SK-N-SH treated with all-trans-retinoic acid at 6 μM for 48 hours (cell line): ENCODE results near the gene ECI1.

Source experiments
- ATAC-seq: fragments of 200-7000 bp; cut with Tn5 transposase; 3 replicates; pipeline ENCODE4 v1.9.1; 2020; ENCODE audit warnings: mild to moderate bottlenecking, moderate library complexity
- ARNTL ChIP-seq: fragments of 450-650 bp; formaldehyde crosslinking; IDR thresholded peaks from 2 replicates; pipeline ENCODE4 v1.5.0; 2020; ENCODE audit warnings: low read depth, mild to moderate bottlenecking, moderate library complexity, borderline replicate concordance
- BACH2 ChIP-seq: fragments of 250-450 bp; sonication (Bioruptor Pico); IDR thresholded peaks from 2 replicates; pipeline ENCODE4 v1.9.0; 2021; ENCODE audit warnings: mild to moderate bottlenecking, borderline replicate concordance
- CSDC2 ChIP-seq: fragments of 250-450 bp; sonication (Bioruptor Pico); IDR thresholded peaks from 2 replicates; pipeline ENCODE4 v1.5.0; 2020; ENCODE audit warnings: mild to moderate bottlenecking, moderate library complexity
- CSRNP3 ChIP-seq: fragments of 250-450 bp; sonication (Bioruptor Pico); IDR thresholded peaks from 2 replicates; pipeline ENCODE4 v1.5.1; 2021; ENCODE audit warnings: mild to moderate bottlenecking, moderate library complexity
- ESRRG ChIP-seq: fragments of 250-450 bp; sonication (Bioruptor Pico); IDR thresholded peaks from 2 replicates; pipeline ENCODE4 v1.6.1; 2021; ENCODE audit warnings: mild to moderate bottlenecking
- GLIS3 ChIP-seq: fragments of 250-450 bp; sonication (Bioruptor Pico); IDR thresholded peaks from 2 replicates; pipeline ENCODE4 v1.5.0; 2020; ENCODE audit warnings: mild to moderate bottlenecking, moderate library complexity
- ISL1 ChIP-seq: fragments of 250-450 bp; sonication (Bioruptor Pico); IDR thresholded peaks from 2 replicates; pipeline ENCODE4 v2.1.2; 2022; ENCODE audit warnings: mild to moderate bottlenecking, moderate library complexity
- OSR1 ChIP-seq: fragments of 250-450 bp; sonication (Bioruptor Pico); IDR thresholded peaks from 2 replicates; pipeline ENCODE4 v1.8.0; 2022; ENCODE audit warnings: moderate library complexity, mild to moderate bottlenecking, inconsistent platforms
- PPARA ChIP-seq: fragments of 250-450 bp; sonication (Bioruptor Pico); IDR thresholded peaks from 2 replicates; pipeline ENCODE4 v1.5.0; 2020; ENCODE audit warnings: mild to moderate bottlenecking, borderline replicate concordance
- RARB ChIP-seq: fragments of 250-450 bp; sonication (Bioruptor Pico); IDR thresholded peaks from 2 replicates; pipeline ENCODE4 v1.8.0; 2021; ENCODE audit warnings: mild to moderate bottlenecking, moderate library complexity
- SNAI2 ChIP-seq: fragments of 250-450 bp; sonication (Bioruptor Pico); IDR thresholded peaks from 2 replicates; pipeline ENCODE4 v1.5.0; 2020; ENCODE audit warnings: mild to moderate bottlenecking, moderate library complexity
- TCF4 ChIP-seq: fragments of 250-450 bp; sonication (Bioruptor Pico); IDR thresholded peaks from 2 replicates; pipeline ENCODE4 v1.8.0; 2021; ENCODE audit warnings: mild to moderate bottlenecking, moderate library complexity, borderline replicate concordance
- TOX ChIP-seq: fragments of 250-450 bp; sonication (Bioruptor Pico); IDR thresholded peaks from 2 replicates; pipeline ENCODE4 v1.8.0; 2021; ENCODE audit warnings: mild to moderate bottlenecking, moderate library complexity, borderline replicate concordance
- ZC3H10 ChIP-seq: fragments of 250-450 bp; sonication (Bioruptor Pico); IDR thresholded peaks from 2 replicates; pipeline ENCODE4 v1.5.1; 2021; ENCODE audit warnings: mild to moderate bottlenecking, moderate library complexity
- ZFP3 ChIP-seq: fragments of 250-450 bp; sonication (Bioruptor Pico); IDR thresholded peaks from 2 replicates; pipeline ENCODE4 v1.5.0; 2020; ENCODE audit warnings: mild to moderate bottlenecking, moderate library complexity
- ZFP30 ChIP-seq: fragments of 450-650 bp; formaldehyde crosslinking; IDR thresholded peaks from 2 replicates; pipeline ENCODE4 v1.5.0; 2022; ENCODE audit warnings: mild to moderate bottlenecking, moderate library complexity
- ZNF565 ChIP-seq: fragments of 450-650 bp; formaldehyde crosslinking; conservative IDR thresholded peaks from 2 replicates; pipeline ENCODE4 v1.5.0; 2020; ENCODE audit warnings: low read depth, mild to moderate bottlenecking, moderate library complexity
- ZNF70 ChIP-seq: fragments of 450-650 bp; formaldehyde crosslinking; IDR thresholded peaks from 2 replicates; pipeline ENCODE4 v1.5.0; 2020; ENCODE audit warnings: mild to moderate bottlenecking, moderate library complexity
- ZNF8 ChIP-seq: fragments of 450-650 bp; formaldehyde crosslinking; IDR thresholded peaks from 2 replicates; pipeline ENCODE4 v1.5.0; 2020; ENCODE audit warnings: mild to moderate bottlenecking, moderate library complexity
- TF ChIP-seq, protein P1 (sequence below): fragments of 250-450 bp; sonication (Bioruptor Pico); IDR thresholded peaks from 2 replicates; pipeline ENCODE4 v1.5.1; 2020; ENCODE audit warnings: low read depth, mild to moderate bottlenecking, moderate library complexity
- TF ChIP-seq, protein P2 (sequence below): fragments of 250-450 bp; sonication (Bioruptor Pico); IDR thresholded peaks from 2 replicates; pipeline ENCODE4 v1.8.0; 2021; ENCODE audit warnings: low read depth, mild to moderate bottlenecking, moderate library complexity, borderline replicate concordance
- TF ChIP-seq, protein P3 (sequence below): fragments of 250-450 bp; sonication (Bioruptor Pico); IDR thresholded peaks from 2 replicates; pipeline ENCODE4 v1.5.0; 2020; ENCODE audit warnings: mild to moderate bottlenecking, moderate library complexity

The ECI1 gene

GRCh38 chr16:2288726-2289125, 37.3 kb upstream of the ECI1 start:
- TF ChIP-seq OSR1 (CRISPR knock-in tag) (no peak), TCF4 (CRISPR knock-in tag) (no peak), PPARA (CRISPR knock-in tag) (no peak), RARB (CRISPR knock-in tag) (no peak), ARNTL (CRISPR knock-in tag) (no peak), ZNF70 (CRISPR knock-in tag) (no peak), ESRRG (CRISPR knock-in tag) (no peak), CSRNP3 (CRISPR knock-in tag) (no peak), TOX (CRISPR knock-in tag) (no peak), ISL1 (no peak), BACH2 (CRISPR knock-in tag) (no peak), GLIS3 (no peak)
- TF ChIP-seq, protein P1, sequence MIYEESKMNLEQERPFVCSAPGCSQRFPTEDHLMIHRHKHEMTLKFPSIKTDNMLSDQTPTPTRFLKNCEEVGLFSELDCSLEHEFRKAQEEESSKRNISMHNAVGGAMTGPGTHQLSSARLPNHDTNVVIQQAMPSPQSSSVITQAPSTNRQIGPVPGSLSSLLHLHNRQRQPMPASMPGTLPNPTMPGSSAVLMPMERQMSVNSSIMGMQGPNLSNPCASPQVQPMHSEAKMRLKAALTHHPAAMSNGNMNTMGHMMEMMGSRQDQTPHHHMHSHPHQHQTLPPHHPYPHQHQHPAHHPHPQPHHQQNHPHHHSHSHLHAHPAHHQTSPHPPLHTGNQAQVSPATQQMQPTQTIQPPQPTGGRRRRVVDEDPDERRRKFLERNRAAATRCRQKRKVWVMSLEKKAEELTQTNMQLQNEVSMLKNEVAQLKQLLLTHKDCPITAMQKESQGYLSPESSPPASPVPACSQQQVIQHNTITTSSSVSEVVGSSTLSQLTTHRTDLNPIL (CRISPR knock-in tag), result no peak
- TF ChIP-seq, protein P2, sequence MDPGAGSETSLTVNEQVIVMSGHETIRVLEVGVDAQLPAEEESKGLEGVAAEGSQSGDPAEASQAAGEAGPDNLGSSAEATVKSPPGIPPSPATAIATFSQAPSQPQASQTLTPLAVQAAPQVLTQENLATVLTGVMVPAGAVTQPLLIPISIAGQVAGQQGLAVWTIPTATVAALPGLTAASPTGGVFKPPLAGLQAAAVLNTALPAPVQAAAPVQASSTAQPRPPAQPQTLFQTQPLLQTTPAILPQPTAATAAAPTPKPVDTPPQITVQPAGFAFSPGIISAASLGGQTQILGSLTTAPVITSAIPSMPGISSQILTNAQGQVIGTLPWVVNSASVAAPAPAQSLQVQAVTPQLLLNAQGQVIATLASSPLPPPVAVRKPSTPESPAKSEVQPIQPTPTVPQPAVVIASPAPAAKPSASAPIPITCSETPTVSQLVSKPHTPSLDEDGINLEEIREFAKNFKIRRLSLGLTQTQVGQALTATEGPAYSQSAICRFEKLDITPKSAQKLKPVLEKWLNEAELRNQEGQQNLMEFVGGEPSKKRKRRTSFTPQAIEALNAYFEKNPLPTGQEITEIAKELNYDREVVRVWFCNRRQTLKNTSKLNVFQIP (CRISPR knock-in tag), result no peak
- TF ChIP-seq, protein P3, sequence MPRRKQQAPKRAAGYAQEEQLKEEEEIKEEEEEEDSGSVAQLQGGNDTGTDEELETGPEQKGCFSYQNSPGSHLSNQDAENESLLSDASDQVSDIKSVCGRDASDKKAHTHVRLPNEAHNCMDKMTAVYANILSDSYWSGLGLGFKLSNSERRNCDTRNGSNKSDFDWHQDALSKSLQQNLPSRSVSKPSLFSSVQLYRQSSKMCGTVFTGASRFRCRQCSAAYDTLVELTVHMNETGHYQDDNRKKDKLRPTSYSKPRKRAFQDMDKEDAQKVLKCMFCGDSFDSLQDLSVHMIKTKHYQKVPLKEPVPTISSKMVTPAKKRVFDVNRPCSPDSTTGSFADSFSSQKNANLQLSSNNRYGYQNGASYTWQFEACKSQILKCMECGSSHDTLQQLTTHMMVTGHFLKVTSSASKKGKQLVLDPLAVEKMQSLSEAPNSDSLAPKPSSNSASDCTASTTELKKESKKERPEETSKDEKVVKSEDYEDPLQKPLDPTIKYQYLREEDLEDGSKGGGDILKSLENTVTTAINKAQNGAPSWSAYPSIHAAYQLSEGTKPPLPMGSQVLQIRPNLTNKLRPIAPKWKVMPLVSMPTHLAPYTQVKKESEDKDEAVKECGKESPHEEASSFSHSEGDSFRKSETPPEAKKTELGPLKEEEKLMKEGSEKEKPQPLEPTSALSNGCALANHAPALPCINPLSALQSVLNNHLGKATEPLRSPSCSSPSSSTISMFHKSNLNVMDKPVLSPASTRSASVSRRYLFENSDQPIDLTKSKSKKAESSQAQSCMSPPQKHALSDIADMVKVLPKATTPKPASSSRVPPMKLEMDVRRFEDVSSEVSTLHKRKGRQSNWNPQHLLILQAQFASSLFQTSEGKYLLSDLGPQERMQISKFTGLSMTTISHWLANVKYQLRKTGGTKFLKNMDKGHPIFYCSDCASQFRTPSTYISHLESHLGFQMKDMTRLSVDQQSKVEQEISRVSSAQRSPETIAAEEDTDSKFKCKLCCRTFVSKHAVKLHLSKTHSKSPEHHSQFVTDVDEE (CRISPR knock-in tag), result no peak
- ATAC-seq, result no peak

DNA sequence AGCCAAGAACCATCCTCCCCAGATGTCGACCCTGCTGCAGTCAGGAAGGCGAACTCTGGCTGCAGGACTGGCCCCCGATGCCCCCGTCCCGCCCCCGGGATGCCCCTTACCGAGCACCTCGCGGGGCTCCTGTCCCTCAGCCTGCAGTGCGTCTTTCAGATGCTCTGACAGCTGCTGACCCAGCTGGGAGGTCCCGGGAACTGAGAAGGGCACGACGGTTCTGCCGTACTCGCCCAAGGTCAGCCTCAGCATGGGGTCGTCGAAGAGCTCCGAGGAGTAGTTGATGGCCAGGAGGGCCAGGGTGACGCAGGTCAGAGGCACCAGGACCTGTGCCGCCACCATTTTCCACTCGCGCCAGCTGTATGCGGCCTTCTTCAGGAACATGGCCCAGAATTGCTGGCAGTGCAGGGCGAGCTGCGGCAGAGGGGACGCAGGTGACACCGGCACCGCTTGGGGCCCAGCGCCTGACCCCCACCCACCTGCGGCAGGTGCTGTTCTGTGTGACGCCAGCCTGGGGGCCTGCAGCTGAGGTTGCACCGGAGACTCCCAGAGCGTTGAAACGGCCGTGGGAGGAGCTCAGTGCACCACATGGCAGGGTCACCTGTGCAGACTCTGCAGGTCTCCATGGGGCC, 36.6 kb upstream of the ECI1 start:
- ATAC-seq, result no peak
- TF ChIP-seq ZNF565, result no peak
- TF ChIP-seq CSRNP3 (CRISPR knock-in tag), result no peak
- no peak for TF ChIP-seq TCF4 (CRISPR knock-in tag)
- TF ChIP-seq ZFP30 (CRISPR knock-in tag), result no peak
- TF ChIP-seq, all 23 proteins: peak for 0

DNA sequence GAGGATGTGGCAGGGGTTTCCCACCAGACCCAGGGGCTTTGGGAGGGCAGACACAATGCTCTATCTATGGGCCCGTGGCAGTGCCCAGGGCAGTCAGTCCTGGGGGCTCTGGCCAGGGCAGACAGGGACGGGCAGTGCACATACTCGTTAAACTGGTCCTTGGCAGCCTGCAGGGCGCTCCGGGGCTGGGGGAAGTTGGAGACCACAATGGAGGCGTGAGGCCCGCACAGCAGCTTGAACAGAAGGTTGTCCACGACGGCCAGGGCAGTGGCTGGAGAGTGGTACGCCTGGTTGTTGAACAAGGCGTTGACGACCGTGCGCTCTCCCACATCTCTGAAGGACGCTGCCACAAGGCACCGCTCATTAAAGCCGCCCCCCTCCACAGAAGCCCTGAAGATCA, 35.2 kb upstream of the ECI1 start:
- no peak for ATAC-seq
- no peak for TF ChIP-seq ZNF565
- no peak for TF ChIP-seq PPARA (CRISPR knock-in tag)
- no peak for TF ChIP-seq ZNF70 (CRISPR knock-in tag)
- TF ChIP-seq ZFP30 (CRISPR knock-in tag), result no peak
- TF ChIP-seq SNAI2, result no peak

GRCh38 chr16:2285731-2286191, 34.4 kb upstream of the ECI1 start:
- no peak for ATAC-seq
- TF ChIP-seq ZC3H10 (no peak), ZFP3 (no peak), ZNF8 (CRISPR knock-in tag) (no peak), ZNF70 (CRISPR knock-in tag) (no peak), ZNF565 (no peak), BACH2 (CRISPR knock-in tag) (no peak), CSDC2 (CRISPR knock-in tag) (no peak), CSRNP3 (CRISPR knock-in tag) (no peak), ESRRG (CRISPR knock-in tag) (no peak), ZFP30 (CRISPR knock-in tag) (no peak), TOX (CRISPR knock-in tag) (no peak), TCF4 (CRISPR knock-in tag) (no peak)
- TF ChIP-seq, protein P1 (CRISPR knock-in tag), result no peak
